ENCODE data around the gene OR2G6. TPM values are rescaled to one million over a fixed set of nuclear protein-coding genes. Genes with fewer than 3 reads are reported as not detected.
"Not testable (repeated sequence)": the region's sequence is repeated elsewhere in the genome, so short reads cannot be mapped to it uniquely, and the experiment has no call there.

The OR2G6 gene
- total and polyA plus RNA-seq, 10 of the 15 experiments (the other 5 are each of a cell fraction or from before 2014, with no cell fraction given): 0.21 to 2.2 (median 0.71) TPM

- CTCF ChIA-PET: interaction anchor here (0.6 to 2.2 kb wide), 5 partner anchors 13 to 335 kb away, joined by 3 to 6 read pairs (median 3); no protein-coding TSS in a partner anchor
- RAD21 ChIA-PET (ENCODE audit: unreplicated experiment): interaction anchor here (0.9 to 1.0 kb wide), 3 partner anchors 65 to 334 kb away, joined by 3 to 5 read pairs (median 3); no protein-coding TSS in a partner anchor
- Histone ChIP-seq H3K4me3 (no peak overlapping the region), H4K20me1 (ENCODE audit: control insufficient read depth, insufficient read depth) (no peaks in the 10 kb centered on the region), H3K9ac (ENCODE audit: control insufficient read depth, insufficient read depth, low read length) (no peak overlapping the region), H3K9me3 (replicated peaks; ENCODE audit: control insufficient read depth, insufficient read depth, low read length) (peaks cover 4% of the 10 kb centered on the region), H3K27ac (ENCODE audit: control insufficient read depth, insufficient read depth) (no peak overlapping the region), H3K36me3 (ENCODE audit: control insufficient read depth in 2 of 2, insufficient read depth in 2 of 2, low read length in 1 of 2) (peaks cover 0 to 3% of the 10 kb centered on the region in 2 experiments; a peak in 2 of 4 replicates), H3K4me2 (ENCODE audit: control insufficient read depth, insufficient read depth) (no peak overlapping the region), H3K27me3 (replicated peaks in 1 of 2; ENCODE audit: control insufficient read depth in 2 of 2, insufficient read depth in 2 of 2, low read length in 1 of 2) (no peaks in the 10 kb centered on the region), H3K4me1 (ENCODE audit: control insufficient read depth, insufficient read depth, low read length) (0 out of 2 replicates have a peak, but pooled peaks cover 4% of the 10 kb centered on the region), H3K79me2 (ENCODE audit: control insufficient read depth, insufficient read depth, low read length) (peaks cover 14% of the 10 kb centered on the region), H2AFZ (ENCODE audit: control insufficient read depth, low read depth, low read length) (no peak overlapping the region)
- TF ChIP-seq E2F8 (IDR thresholded peaks at IDR 0.05; ENCODE audit: low read depth, partially characterized antibody) (no peak), RCOR1 (conservative IDR thresholded peaks at IDR 0.05; ENCODE audit: low read depth, low read length) (no peak), PRDM15 (CRISPR knock-in tag; IDR thresholded peaks at IDR 0.05) (no peak), RELA (IDR thresholded peaks at IDR 0.05; ENCODE audit: borderline replicate concordance, partially characterized antibody) (no peak), BACH1 (IDR thresholded peaks at IDR 0.05; ENCODE audit: borderline replicate concordance) (no peak), ESRRA (IDR thresholded peaks at IDR 0.05; ENCODE audit: low read length) (no peak), SREBF1 (IDR thresholded peaks at IDR 0.05; ENCODE audit: low read length) (no peak), ZNF274 (IDR thresholded peaks at IDR 0.05; ENCODE audit: insufficient read depth, insufficient read length) (no peak)
- intact Hi-C loops (cut with micrococcal nuclease; ENCODE audit: unreplicated experiment) (no loop called here), in situ Hi-C loops (cut with MboI) (no loop called here)
- WGBS (ENCODE audit: insufficient coverage, insufficient replicate concordance, low lambda C conversion rate, missing lambda C conversion rate): 84% methylated on average over 4 of the region's 4 CpGs
- BruUV-seq (replicated peaks): no TSS peak
- SMC1A ChIA-PET (ENCODE audit: uncharacterized antibody, unreplicated experiment): interaction anchor here (0.6 to 1.8 kb wide), 7 partner anchors 9 to 334 kb away, joined by 3 to 8 read pairs (median 4); no protein-coding TSS in a partner anchor
- POLR2A ChIA-PET: interaction anchor here (0.7 to 1.1 kb wide), 3 partner anchors 13 to 325 kb away, joined by 3 to 4 read pairs (median 3); no protein-coding TSS in a partner anchor
- DNase-seq (ENCODE audit: low read depth, low spot score): no peak
- ATAC-seq: no peak
- no peak for FAIRE-seq
These were observed 36.7 kb upstream of the OR2G6 start for GRCh38 chr1:248471154-248471553.

GRCh38 chr1:248472111-248472510 is 35.8 kb upstream of the OR2G6 start:
- in situ Hi-C loops (cut with MboI); DNase-seq (ENCODE audit: low read depth, low spot score); FAIRE-seq: not testable (repeated sequence)

More at GRCh38 chr1:248472111-248472510, 35.8 kb upstream of the OR2G6 start:
- ATAC-seq; H3K4me3 ChIP-seq; H4K20me1 ChIP-seq (ENCODE audit: control insufficient read depth, insufficient read depth); H3K27me3 ChIP-seq (replicated peaks in 1 of 2; ENCODE audit: control insufficient read depth in 2 of 2, insufficient read depth in 2 of 2, low read length in 1 of 2); H3K27ac ChIP-seq (ENCODE audit: control insufficient read depth, insufficient read depth); H3K4me2 ChIP-seq (ENCODE audit: control insufficient read depth, insufficient read depth); H2AFZ ChIP-seq (ENCODE audit: control insufficient read depth, low read depth, low read length); intact Hi-C loops (cut with micrococcal nuclease; ENCODE audit: unreplicated experiment); H3K9me3 ChIP-seq (replicated peaks; ENCODE audit: control insufficient read depth, insufficient read depth, low read length); H3K4me1 ChIP-seq (ENCODE audit: control insufficient read depth, insufficient read depth, low read length); H3K36me3 ChIP-seq (ENCODE audit: control insufficient read depth in 2 of 2, insufficient read depth in 2 of 2, low read length in 1 of 2); H3K9ac ChIP-seq (ENCODE audit: control insufficient read depth, insufficient read depth, low read length); CTCF ChIA-PET: not testable (repeated sequence)
- ChIA-PET SMC1A (ENCODE audit: uncharacterized antibody, unreplicated experiment) (interaction anchor here (1.1 to 1.4 kb wide), 2 partner anchors 10 to 333 kb away, joined by 4 to 5 read pairs; no protein-coding TSS in a partner anchor), POLR2A (interaction anchor here (0.7 to 0.8 kb wide), 2 partner anchors 55 to 324 kb away, joined by 3 to 4 read pairs; no protein-coding TSS in a partner anchor), RAD21 (ENCODE audit: unreplicated experiment) (interaction anchor here (0.9 to 1.0 kb wide), 2 partner anchors 66 to 333 kb away, joined by 3 to 5 read pairs; no protein-coding TSS in a partner anchor)
- H3K79me2 ChIP-seq (ENCODE audit: control insufficient read depth, insufficient read depth, low read length): peaks cover 13% of the 10 kb centered on the region
- 86% methylated on average over 2 of the region's 2 CpGs for WGBS (ENCODE audit: insufficient coverage, insufficient replicate concordance, low lambda C conversion rate, missing lambda C conversion rate)
- TSS peak; percentile 1 for BruUV-seq (replicated peaks)
